Trophoblast cell (in vitro differentiated cells and primary cell): ENCODE results near the gene PHC1.
"Not testable (repeated sequence)": the region's sequence is repeated elsewhere in the genome, so short reads cannot be mapped to it uniquely, and the experiment has no call there.

Experiments used
- DNase-seq, 2 donors: peaks; one replicate each; pipeline ENCODE4 v3.0.0-alpha.2; 2016
- H2AFZ ChIP-seq: 2 replicates; pipeline ENCODE4 v1.6.1; 2013; ENCODE audit warnings: low read length, moderate library complexity, mild to moderate bottlenecking; ENCODE audit not compliant: insufficient read depth, poor library complexity
- H2AK5ac ChIP-seq: 2 replicates; pipeline ENCODE4 v1.6.1; 2013; ENCODE audit warnings: mild to moderate bottlenecking, low read length
- H2BK120ac ChIP-seq: 2 replicates; pipeline ENCODE4 v1.6.1; 2013; ENCODE audit warnings: low read length, mild to moderate bottlenecking, moderate library complexity; ENCODE audit not compliant: insufficient read depth, poor library complexity
- H2BK12ac ChIP-seq: 2 replicates; pipeline ENCODE4 v1.6.1; 2013; ENCODE audit warnings: mild to moderate bottlenecking, low read length, moderate library complexity
- H2BK5ac ChIP-seq: 2 replicates; pipeline ENCODE4 v1.6.1; 2013; ENCODE audit warnings: low read length, low read depth, moderate library complexity, mild to moderate bottlenecking; ENCODE audit not compliant: poor library complexity
- H3K14ac ChIP-seq: 2 replicates; pipeline ENCODE4 v1.6.1; 2013; ENCODE audit warnings: mild to moderate bottlenecking, low read length
- H3K18ac ChIP-seq: 2 replicates; pipeline ENCODE4 v1.6.1; 2013; ENCODE audit warnings: mild to moderate bottlenecking, low read length
- H3K23ac ChIP-seq: 2 replicates; pipeline ENCODE4 v1.6.1; 2013; ENCODE audit warnings: low read length
- H3K27ac ChIP-seq: 2 replicates; pipeline ENCODE4 v1.5.1; 2013; ENCODE audit warnings: low read depth, mild to moderate bottlenecking, inconsistent platforms, low read length, moderate library complexity
- H3K27me3 ChIP-seq: 2 replicates; pipeline ENCODE4 v1.6.1; 2013; ENCODE audit warnings: inconsistent platforms, mild to moderate bottlenecking, low read length, moderate library complexity; ENCODE audit not compliant: insufficient read depth
- H3K36me3 ChIP-seq, 2 experiments: 1 replicate in 1 of 2; 2 replicates in 1 of 2; pipeline ENCODE4 v1.6.1; 2013; ENCODE audit warnings: low read length in 2 of 2, mild to moderate bottlenecking in 2 of 2, moderate library complexity in 1 of 2; ENCODE audit not compliant: insufficient read depth in 2 of 2, control insufficient read depth in 1 of 2
- H3K4ac ChIP-seq: 2 replicates; pipeline ENCODE4 v1.6.1; 2013; ENCODE audit warnings: low read depth, mild to moderate bottlenecking, low read length, moderate library complexity
- H3K4me1 ChIP-seq, 2 experiments: 1 replicate in 1 of 2; 2 replicates in 1 of 2; pipeline ENCODE4 v1.6.1; 2013; ENCODE audit warnings: low read length in 2 of 2, mild to moderate bottlenecking in 2 of 2, moderate library complexity in 1 of 2; ENCODE audit not compliant: insufficient read depth in 2 of 2, control insufficient read depth in 1 of 2
- H3K4me2 ChIP-seq: 2 replicates; pipeline ENCODE4 v1.6.1; 2013; ENCODE audit warnings: inconsistent platforms, mild to moderate bottlenecking, low read length, moderate library complexity
- H3K4me3 ChIP-seq: 2 replicates; pipeline ENCODE4 v1.5.1; 2013; ENCODE audit warnings: mild to moderate bottlenecking, low read depth, low read length, inconsistent platforms
- H3K79me1 ChIP-seq: one replicate; pipeline ENCODE4 v1.6.1; 2013; ENCODE audit warnings: low read length
- H3K79me2 ChIP-seq: 2 replicates; pipeline ENCODE4 v1.6.1; 2013; ENCODE audit warnings: low read length, mild to moderate bottlenecking; ENCODE audit not compliant: control insufficient read depth, insufficient read depth, poor library complexity
- H3K9ac ChIP-seq: 2 replicates; pipeline ENCODE4 v1.6.1; 2013; ENCODE audit warnings: mild to moderate bottlenecking, low read length
- H3K9me3 ChIP-seq: 2 replicates; pipeline ENCODE4 v1.6.1; 2013; ENCODE audit warnings: low read depth, mild to moderate bottlenecking, control low read depth, inconsistent platforms, low read length; ENCODE audit not compliant: insufficient read depth
- H4K12ac ChIP-seq: 2 replicates; pipeline ENCODE4 v1.6.1; 2013; ENCODE audit warnings: low read depth, mild to moderate bottlenecking, low read length, moderate library complexity
- H4K8ac ChIP-seq: 2 replicates; pipeline ENCODE4 v1.6.1; 2013; ENCODE audit warnings: low read depth, mild to moderate bottlenecking, low read length, moderate library complexity
- H4K91ac ChIP-seq: one replicate; pipeline ENCODE4 v1.6.1; 2013; ENCODE audit warnings: low read depth, mild to moderate bottlenecking, low read length, moderate library complexity
- WGBS: extraction: QIAGEN DNeasy Blood & Tissue Kit; methylation state at CpG from one replicate; pipeline ENCODE4 v1.1.7; 2013; ENCODE audit warnings: missing lambda C conversion rate; ENCODE audit not compliant: insufficient read length, insufficient coverage; ENCODE audit errors: extremely low coverage; 5-methylcytosine and 5-hydroxymethylcytosine counted together

The PHC1 gene

GRCh38 chr12:8917751-8918150, 3.4 kb downstream of the PHC1 start:
- H3K27me3 ChIP-seq = no peaks in the 10 kb centered on the region
- peaks cover 7% of the 10 kb centered on the region for H3K79me2 ChIP-seq
- H2BK12ac ChIP-seq = no peak overlapping the region
- H2AK5ac ChIP-seq = no peak overlapping the region
- no peak overlapping the region for H4K12ac ChIP-seq
- no peak overlapping the region for H2AFZ ChIP-seq
- no peak for DNase-seq
- H2BK5ac ChIP-seq = no peak overlapping the region
- peaks cover 19 to 27% of the 10 kb centered on the region in 2 experiments for H3K36me3 ChIP-seq
- peaks cover 10% of the 10 kb centered on the region for H3K79me1 ChIP-seq
- no peak overlapping the region for H3K18ac ChIP-seq
- no peaks in the 10 kb centered on the region for H3K9me3 ChIP-seq
- H3K27ac ChIP-seq = no peak overlapping the region
- H3K9ac ChIP-seq = no peak overlapping the region
- H3K4ac ChIP-seq = no peak overlapping the region
- no peak overlapping the region for H4K8ac ChIP-seq
- WGBS = no CpG with 5 or more reads among the region's 1 CpG
- no peak overlapping the region for H3K4me3 ChIP-seq
- peaks cover 3% of the 10 kb centered on the region in 2 experiments for H3K4me1 ChIP-seq
- no peak overlapping the region for H2BK120ac ChIP-seq
- H3K4me2 ChIP-seq = no peak overlapping the region
- no peak overlapping the region for H3K23ac ChIP-seq
- no peak overlapping the region for H3K14ac ChIP-seq
- H4K91ac ChIP-seq = no peak overlapping the region

- H3K9me3 ChIP-seq, H2BK12ac ChIP-seq, DNase-seq, H3K79me1 ChIP-seq, H3K9ac ChIP-seq, H3K27me3 ChIP-seq, H3K27ac ChIP-seq, H3K79me2 ChIP-seq, H3K18ac ChIP-seq, H2AFZ ChIP-seq, H2AK5ac ChIP-seq, H3K4me1 ChIP-seq, H3K23ac ChIP-seq, H2BK5ac ChIP-seq, H3K4me2 ChIP-seq, H4K91ac ChIP-seq, H3K4me3 ChIP-seq, H3K4ac ChIP-seq, H2BK120ac ChIP-seq, H4K12ac ChIP-seq, H3K14ac ChIP-seq, H4K8ac ChIP-seq: not testable (repeated sequence)
- no CpG with 5 or more reads among the region's 4 CpGs for WGBS
- peaks cover 19 to 27% of the 10 kb centered on the region in 2 experiments for H3K36me3 ChIP-seq
Observed at GRCh38 chr12:8919643-8920042, 5.3 kb downstream of the PHC1 start.

- no peak overlapping the region for H3K18ac ChIP-seq
Observed at GRCh38 chr12:8922544-8922943, 8.2 kb downstream of the PHC1 start.

DNA sequence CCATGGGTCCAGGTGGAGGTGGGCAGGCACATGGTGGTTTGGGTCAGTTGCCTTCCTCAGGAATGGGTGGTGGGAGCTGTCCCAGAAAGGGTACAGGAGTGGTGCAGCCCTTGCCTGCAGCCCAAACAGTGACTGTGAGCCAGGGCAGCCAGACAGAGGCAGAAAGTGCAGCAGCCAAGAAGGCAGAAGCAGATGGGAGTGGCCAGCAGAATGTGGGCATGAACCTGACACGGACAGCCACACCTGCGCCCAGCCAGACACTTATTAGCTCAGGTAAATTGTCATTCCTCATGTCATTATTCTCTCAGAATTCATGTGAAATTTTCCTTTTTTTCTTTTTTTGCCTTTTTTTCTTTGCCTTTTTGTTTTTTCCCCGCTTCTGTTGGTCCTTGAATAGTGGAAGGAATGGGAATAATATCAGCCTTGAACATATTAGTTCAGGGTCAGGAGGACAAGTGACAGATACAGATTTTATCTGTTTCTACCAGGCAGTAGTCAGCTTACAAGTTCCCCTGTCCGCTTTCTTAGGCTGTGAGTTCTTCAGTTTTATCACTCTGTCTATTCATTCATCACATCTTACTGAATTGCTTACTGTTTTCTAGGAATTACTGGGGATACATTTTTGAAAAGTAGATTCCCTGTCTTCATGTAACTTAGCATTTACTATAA, 16.5 kb downstream of the PHC1 start:
- H3K14ac ChIP-seq, H2AFZ ChIP-seq, H3K79me1 ChIP-seq, H3K9me3 ChIP-seq, H4K8ac ChIP-seq, H3K4me2 ChIP-seq, H3K79me2 ChIP-seq, H3K23ac ChIP-seq, H4K12ac ChIP-seq, H3K9ac ChIP-seq, H3K27ac ChIP-seq, H3K4ac ChIP-seq, H2BK12ac ChIP-seq, H3K27me3 ChIP-seq, H4K91ac ChIP-seq, H2BK5ac ChIP-seq, H2BK120ac ChIP-seq, H3K4me1 ChIP-seq, DNase-seq, H2AK5ac ChIP-seq, H3K4me3 ChIP-seq, H3K18ac ChIP-seq: not testable (repeated sequence)
- WGBS = no CpG with 5 or more reads among the region's 4 CpGs
- peaks cover 19 to 24% of the 10 kb centered on the region in 2 experiments for H3K36me3 ChIP-seq

More at GRCh38 chr12:8922544-8922943, 8.2 kb downstream of the PHC1 start:
- H2AFZ ChIP-seq = no peak overlapping the region
- H3K79me2 ChIP-seq = no peaks in the 10 kb centered on the region
- H3K27ac ChIP-seq = no peak overlapping the region
- no peak overlapping the region for H3K4ac ChIP-seq
- H3K4me2 ChIP-seq = no peak overlapping the region
- H4K12ac ChIP-seq = no peak overlapping the region
- H3K9me3 ChIP-seq = no peaks in the 10 kb centered on the region
- H3K4me3 ChIP-seq = no peak overlapping the region
- no peak overlapping the region for H2BK5ac ChIP-seq
- DNase-seq = no peak
- no CpG with 5 or more reads among the region's 5 CpGs for WGBS
- no peak overlapping the region for H2BK120ac ChIP-seq
- H2AK5ac ChIP-seq = no peak overlapping the region
- no peak overlapping the region for H3K9ac ChIP-seq
- H3K23ac ChIP-seq = no peak overlapping the region
- no peaks in the 10 kb centered on the region for H3K79me1 ChIP-seq
- H4K8ac ChIP-seq = no peak overlapping the region
- H3K36me3 ChIP-seq = peaks cover 19 to 27% of the 10 kb centered on the region in 2 experiments
- H3K27me3 ChIP-seq = no peaks in the 10 kb centered on the region
- no peak overlapping the region for H4K91ac ChIP-seq
- no peaks in the 10 kb centered on the region for H3K4me1 ChIP-seq
- H3K14ac ChIP-seq = no peak overlapping the region
- H2BK12ac ChIP-seq = no peak overlapping the region
